Stimulated activated CD4-positive, alpha-beta T cell treated with anti-CD3 and anti-CD28 coated beads, Interleukin-12 subunit alpha, Interleukin-12 subunit beta, amount 100 ng/mL, for 48 hours (primary cell): ENCODE data around the gene CACNG1.
"Not testable (repeated sequence)": the region's sequence is repeated elsewhere in the genome, so short reads cannot be mapped to it uniquely, and the experiment has no call there.

Experiments used
- DNase-seq, 3 donors: peaks; one replicate each; pipeline ENCODE4 v3.0.0-alpha.2; 2020; ENCODE audit warnings: low read depth in 2 of 3, low spot score in 1 of 3

The CACNG1 gene

DNA sequence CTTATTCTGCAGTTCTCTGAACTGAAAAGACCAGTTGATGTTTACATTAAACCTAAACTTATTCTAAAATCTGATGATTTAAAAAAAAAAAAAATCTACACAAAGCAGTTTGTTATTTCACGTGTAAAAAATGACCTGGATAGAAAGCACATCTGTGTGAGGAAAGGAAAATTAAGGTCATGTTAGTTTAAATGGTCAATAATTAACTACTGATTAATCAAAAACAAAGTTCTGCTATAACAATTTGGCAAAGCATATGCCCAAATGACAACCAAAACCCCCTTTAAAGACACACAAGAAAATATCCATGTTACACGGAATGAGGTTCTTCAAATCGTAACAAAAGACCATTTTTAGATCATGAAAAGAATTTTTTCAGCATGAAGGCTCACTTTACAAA is 30.4 kb downstream of the CACNG1 start:
- DNase-seq: no peak

DNA sequence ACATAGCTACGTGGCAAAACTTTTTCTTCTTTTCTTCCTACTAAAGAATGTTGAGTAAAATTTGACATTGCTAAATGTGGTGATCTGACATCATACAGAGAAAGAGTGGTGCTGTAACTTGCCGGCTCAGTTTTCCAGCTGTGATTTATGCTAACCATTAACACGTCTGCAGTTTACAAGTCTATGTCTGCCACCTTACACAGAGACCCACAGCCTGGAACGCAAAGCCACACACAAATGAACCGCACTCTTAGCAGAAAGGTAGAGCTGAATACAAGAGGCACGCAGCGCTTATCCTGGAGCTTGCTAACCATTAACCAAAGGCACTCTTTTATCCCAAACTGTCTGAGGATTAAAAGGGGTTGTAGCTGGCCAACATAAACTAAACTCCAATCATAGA is 31.9 kb downstream of the CACNG1 start:
- DNase-seq: no peak

GRCh38 chr17:67078292-67078691 is 33.9 kb downstream of the CACNG1 start:
- no peak for DNase-seq

- no peak for DNase-seq
Measured at GRCh38 chr17:67079491-67079890, 35.1 kb downstream of the CACNG1 start.

- no peak for DNase-seq
Measured at GRCh38 chr17:67080804-67081203, 36.5 kb downstream of the CACNG1 start.

DNA sequence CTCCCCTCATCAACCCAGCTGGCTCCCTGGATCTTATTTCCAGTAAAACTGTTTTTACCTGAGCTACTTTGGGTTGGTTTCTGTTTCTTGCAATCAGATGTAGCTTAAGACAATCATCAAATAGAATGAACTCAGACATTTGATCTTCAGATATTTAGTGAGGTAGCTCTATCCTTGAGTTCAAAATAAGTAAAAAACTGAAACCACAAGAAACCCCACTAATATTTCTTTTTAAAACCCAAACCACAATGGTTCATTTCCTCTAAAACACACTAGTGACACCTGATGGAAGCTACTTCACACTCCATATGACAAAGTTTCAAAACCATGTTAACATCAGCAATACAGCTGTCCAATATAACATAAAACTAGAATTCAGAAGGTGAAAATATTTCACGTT is 37.8 kb downstream of the CACNG1 start:
- no peak for DNase-seq

DNA sequence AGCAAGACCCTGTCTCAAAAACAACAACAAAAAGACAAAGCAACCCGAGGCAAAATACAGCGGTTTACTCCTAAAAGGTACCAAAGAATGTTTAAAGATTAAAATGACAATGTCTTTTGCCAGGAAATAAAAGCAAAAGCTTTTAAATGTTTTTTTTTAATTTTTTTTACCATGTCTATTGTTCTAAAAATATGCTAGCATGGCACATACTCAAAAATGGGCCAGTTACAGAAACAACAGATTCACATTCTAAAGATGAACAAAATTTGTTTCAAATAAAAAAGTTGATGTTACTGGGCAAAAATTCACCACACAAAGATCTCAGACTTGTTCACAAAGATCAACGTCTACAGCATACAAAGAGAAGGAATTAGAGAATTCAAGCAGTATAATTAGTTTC is 41.1 kb downstream of the CACNG1 start:
- DNase-seq: no peak

DNA sequence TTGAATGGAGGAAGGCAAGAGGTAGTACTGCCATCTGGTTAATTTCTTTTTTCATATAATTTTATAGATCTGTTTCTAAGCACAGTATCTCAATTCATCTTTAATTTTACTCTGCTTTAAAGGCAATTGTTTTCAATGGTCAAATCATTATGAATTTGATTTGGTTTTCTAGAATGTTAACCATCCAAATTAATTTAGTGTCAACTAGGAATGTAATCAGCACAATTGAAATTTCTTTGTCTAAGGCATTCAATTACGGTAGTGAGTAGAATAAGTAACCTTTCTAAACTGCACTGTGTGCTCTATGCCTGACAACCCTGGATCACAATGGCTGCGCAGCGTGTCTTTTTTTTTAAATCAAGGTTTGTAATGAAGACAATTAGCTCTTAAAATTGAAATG is 44.3 kb downstream of the CACNG1 start:
- no peak for DNase-seq

DNA sequence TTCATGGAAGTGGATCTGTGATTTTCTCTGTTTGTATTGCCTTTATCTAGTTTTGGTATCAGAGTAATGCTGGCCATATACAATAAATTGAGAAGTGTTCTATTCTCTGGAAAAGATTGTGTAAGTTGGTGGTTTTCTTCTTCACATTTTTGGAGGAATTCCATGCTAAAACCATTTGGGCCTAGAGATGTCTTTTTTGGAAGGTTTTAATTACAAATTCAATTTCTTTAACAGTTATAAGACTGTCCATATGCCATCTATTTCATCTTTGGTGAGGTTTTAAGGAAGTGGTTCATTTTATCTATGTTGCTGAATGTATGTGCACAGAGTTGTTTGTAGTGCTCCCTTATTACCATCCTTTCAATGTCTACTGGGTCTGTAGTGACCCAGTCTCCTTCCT is 46.0 kb downstream of the CACNG1 start:
- DNase-seq: no peak

DNA sequence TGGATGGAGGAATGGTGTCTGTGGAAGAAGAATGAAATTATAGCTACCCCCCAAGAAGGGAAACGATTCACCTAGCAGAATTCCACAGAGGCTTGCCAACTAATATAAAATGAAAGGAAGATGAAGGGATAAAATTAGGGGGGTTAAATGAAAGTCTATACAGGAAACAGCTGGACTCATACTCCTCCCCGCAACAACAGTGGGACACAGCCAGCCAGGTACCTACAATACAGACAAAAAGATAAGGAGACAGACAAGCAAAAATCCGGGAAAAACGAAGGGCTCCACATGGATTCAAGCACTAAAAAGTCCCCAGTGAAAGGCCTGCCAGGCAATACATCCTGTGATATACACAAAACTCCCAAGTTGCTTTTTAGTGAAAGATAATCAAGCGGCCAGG is 47.9 kb downstream of the CACNG1 start:
- DNase-seq: no peak

DNA sequence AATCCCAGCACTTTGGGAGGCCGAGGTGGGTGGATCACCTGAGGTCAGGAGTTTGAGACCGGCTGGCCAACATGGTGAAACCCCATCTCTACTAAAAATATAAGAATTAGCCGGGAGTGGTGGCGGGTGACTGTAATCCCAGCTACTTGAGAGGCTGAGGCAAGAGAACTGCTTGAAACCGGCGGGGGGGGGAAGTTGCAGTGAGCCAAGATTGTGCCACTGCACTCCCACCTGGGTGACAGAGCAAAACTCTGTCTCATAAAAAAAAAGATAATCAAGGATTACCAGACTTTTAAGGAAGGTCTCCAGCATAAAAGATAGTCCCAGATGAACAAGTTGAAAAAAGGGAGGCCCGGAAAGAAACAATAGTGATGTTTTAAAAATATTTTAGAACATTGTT is 48.4 kb downstream of the CACNG1 start:
- not testable (repeated sequence) for DNase-seq

DNA sequence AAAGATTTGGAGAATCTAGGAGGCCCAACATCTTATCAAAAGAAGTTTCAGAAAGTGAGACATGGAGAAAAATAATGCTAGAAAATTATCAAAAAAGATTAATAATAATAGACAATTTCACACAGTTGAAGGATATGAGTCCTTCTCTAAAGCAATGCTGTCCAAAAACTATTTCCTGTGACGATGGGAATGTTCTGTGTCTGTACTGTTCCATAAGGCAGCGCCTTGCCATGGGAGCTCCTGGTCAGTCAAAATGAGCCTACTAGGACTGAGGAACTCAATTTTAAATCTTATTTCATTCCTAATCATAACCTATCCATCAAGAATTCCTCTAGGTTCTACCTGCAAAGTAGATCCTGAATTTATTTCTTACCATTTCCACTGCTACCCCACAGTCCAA is 49.0 kb downstream of the CACNG1 start:
- no peak for DNase-seq

DNA sequence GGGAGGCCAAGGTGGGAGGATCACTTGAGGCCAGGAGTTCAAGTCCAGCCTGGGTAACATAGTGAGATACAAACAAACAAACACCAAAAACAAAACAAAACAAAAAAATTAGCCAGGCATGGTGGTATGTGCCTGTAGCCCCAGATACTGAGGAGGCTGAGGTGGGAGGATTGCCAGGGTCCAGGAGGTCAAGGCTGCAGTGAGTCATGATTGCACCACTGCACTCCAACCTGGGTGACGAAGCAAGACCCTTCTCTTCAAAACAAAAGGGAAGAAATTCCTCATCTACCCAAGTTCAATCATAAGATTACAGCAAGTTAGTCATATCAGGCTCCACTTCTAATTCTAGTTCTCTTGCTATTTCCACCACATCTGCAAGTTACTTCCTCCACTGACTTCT is 50.9 kb downstream of the CACNG1 start:
- not testable (repeated sequence) for DNase-seq

- DNase-seq: no peak
Measured at GRCh38 chr17:67095803-67096202, 51.4 kb downstream of the CACNG1 start.

DNA sequence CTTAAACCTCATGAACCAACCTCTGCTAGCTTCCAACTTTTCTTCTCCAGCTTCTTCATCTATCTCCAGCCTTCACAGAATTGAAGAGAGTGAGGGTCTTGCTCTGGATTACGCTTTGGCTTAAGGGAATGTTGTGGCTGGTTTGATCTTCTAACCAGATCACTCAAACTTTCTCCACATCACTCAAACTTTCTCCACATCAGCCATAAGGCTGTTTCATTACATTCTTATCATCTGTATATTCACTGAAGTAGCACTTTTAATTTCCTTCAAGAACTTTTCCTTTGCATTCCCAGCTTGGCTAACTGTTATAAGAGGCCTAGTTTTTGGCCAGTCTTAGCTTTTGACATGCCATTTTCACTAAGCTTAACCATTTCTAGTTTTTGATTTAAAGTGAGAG is 52.3 kb downstream of the CACNG1 start:
- no peak for DNase-seq

DNA sequence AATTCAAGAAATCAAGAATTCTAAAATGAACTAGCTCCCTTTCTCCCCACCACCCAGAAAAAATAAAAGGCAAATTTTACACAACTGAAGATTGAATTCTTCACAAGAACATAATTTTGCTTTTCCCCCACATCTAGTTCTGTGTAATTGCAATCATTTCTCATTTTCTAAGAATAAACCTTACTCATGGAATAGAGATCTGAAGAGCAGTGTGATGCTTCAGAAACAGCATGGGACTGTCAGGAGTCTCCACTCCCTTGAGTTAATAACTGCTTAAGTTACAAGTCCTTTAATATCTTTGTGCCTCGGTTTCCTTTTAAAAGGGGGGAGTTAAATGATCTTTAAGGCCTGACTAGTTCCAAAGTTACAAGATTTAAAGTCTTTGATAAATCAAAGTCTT is 53.7 kb downstream of the CACNG1 start:
- DNase-seq: no peak

DNA sequence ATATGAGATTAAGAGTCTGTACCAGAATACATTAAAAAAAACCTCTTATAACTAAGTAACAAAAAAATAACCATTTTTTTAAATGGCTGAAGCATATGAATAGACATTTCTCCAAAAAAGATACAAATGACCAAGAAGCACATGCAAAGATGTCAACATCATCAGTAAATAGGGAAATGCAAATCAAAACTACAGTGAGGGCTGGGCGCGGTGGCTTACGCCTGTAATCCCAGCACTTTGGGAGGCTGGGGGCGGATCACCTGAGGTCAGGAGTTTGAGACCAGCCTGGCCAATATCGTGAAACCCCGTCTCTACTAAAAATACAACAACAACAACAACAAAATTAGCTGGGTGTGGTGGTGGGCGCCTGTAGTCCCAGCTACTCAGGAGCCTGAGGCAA is 60.3 kb downstream of the CACNG1 start:
- not testable (repeated sequence) for DNase-seq

DNA sequence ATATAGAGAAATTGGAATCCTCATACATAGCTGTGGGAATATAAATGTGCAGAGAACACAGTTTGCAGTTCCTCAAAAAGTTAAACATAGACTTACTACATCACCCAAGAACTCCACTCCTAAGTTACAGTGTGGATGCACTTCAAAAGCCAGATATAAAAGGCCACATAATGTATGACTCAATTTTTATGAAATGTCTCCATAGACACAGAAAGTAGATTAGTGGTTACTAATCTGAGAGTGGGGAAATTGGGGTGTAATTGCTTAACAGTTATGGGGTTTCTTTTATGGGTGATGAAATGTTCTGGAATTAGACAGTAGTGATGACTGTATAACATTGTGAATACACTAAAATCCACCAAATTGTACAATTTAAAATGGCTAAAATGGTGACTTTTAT is 60.9 kb downstream of the CACNG1 start:
- DNase-seq: no peak
